Karpas-422 (cell line): ENCODE measurements around the gene PLA2G4E. TPM values are rescaled to one million over a fixed set of nuclear protein-coding genes. Genes with fewer than 3 reads are reported as not detected.

Experiments
- DNase-seq: peaks from one replicate; pipeline ENCODE4 v3.0.0-alpha.2; 2015
- H2AFZ ChIP-seq: fragments of 200-600 bp; sonication (generic); 2 replicates; pipeline ENCODE4 v1.6.1; 2014; ENCODE audit warnings: antibody characterized with exemption, low read length, mixed read lengths
- H3K27ac ChIP-seq: fragments of 200-600 bp; sonication (generic); 2 replicates; pipeline ENCODE4 v1.5.1; 2014; ENCODE audit warnings: mild to moderate bottlenecking, low read length, moderate library complexity
- H3K27me3 ChIP-seq: fragments of 200-600 bp; sonication (generic); 2 replicates; pipeline ENCODE4 v1.6.1; 2014; ENCODE audit warnings: low read length, mixed read lengths
- H3K36me3 ChIP-seq: fragments of 200-600 bp; sonication (generic); 2 replicates; pipeline ENCODE4 v1.6.1; 2014; ENCODE audit warnings: low read length, mixed read lengths; ENCODE audit not compliant: insufficient read depth
- H3K4me1 ChIP-seq: fragments of 200-600 bp; sonication (generic); 2 replicates; pipeline ENCODE4 v1.6.1; 2014; ENCODE audit warnings: mild to moderate bottlenecking, low read length, mixed read lengths
- H3K4me2 ChIP-seq: fragments of 200-600 bp; sonication (generic); 2 replicates; pipeline ENCODE4 v1.6.1; 2014; ENCODE audit warnings: low read length, low read depth, mild to moderate bottlenecking; ENCODE audit not compliant: poor library complexity, severe bottlenecking
- H3K4me3 ChIP-seq: fragments of 200-600 bp; sonication (generic); 2 replicates; pipeline ENCODE4 v1.5.1; 2014; ENCODE audit warnings: mild to moderate bottlenecking, antibody characterized with exemption, low read length, mixed read lengths
- H3K79me2 ChIP-seq: fragments of 200-600 bp; sonication (generic); 2 replicates; pipeline ENCODE4 v1.6.1; 2014; ENCODE audit warnings: mild to moderate bottlenecking, low read length, mixed read lengths
- H3K9ac ChIP-seq: fragments of 200-600 bp; sonication (generic); 2 replicates; pipeline ENCODE4 v1.6.0; 2014; ENCODE audit warnings: low read length
- H3K9me2 ChIP-seq: fragments of 200-600 bp; sonication (generic), shearing (Covaris generic); replicated peaks from 2 replicates; pipeline ENCODE4 v1.6.0; 2014; ENCODE audit warnings: mild to moderate bottlenecking, low read length, moderate library complexity; ENCODE audit not compliant: insufficient read depth
- H3K9me3 ChIP-seq: fragments of 300-700, 200-600 bp; sonication (generic); 2 replicates; pipeline ENCODE4 v1.6.1; 2014; ENCODE audit warnings: low read length, mixed read lengths
- H4K20me1 ChIP-seq: fragments of 200-600 bp; sonication (generic); 2 replicates; pipeline ENCODE4 v1.6.1; 2014; ENCODE audit warnings: mild to moderate bottlenecking, antibody characterized with exemption, low read length, low read depth; ENCODE audit not compliant: insufficient read depth
- total RNA-seq: library from RNA; depleted of rRNA; stranded (reverse); fragments of >200 nt; shearing (Covaris generic); gene quantifications from 2 replicates; pipeline ENCODE4 v1.2.3, GENCODE V29; 2014; ENCODE audit warnings: low replicate concordance

PLA2G4E gene
- total RNA-seq, 1 experiment from 2014 or later = not detected

- Histone ChIP-seq H4K20me1 (no peaks in the 10 kb centered on the region), H3K4me1 (peaks cover 8% of the 10 kb centered on the region), H3K27me3 (0 out of 2 replicates have a peak, but pooled peaks cover 3% of the 10 kb centered on the region), H3K27ac (no peak overlapping the region), H3K4me3 (no peak overlapping the region), H3K9ac (no peak overlapping the region), H3K9me3 (peaks cover 3% of the 10 kb centered on the region; the same call in 1 of the 2 replicates), H2AFZ (no peak overlapping the region), H3K36me3 (no peaks in the 10 kb centered on the region), H3K79me2 (no peaks in the 10 kb centered on the region), H3K4me2 (no peak overlapping the region), H3K9me2 (no peaks in the 10 kb centered on the region)
- DNase-seq = no peak
Observed at GRCh38 chr15:42065033-42065432, 44.2 kb upstream of the PLA2G4E start.

GRCh38 chr15:42064271-42064670, 43.4 kb upstream of the PLA2G4E start:
- Histone ChIP-seq H3K27me3 (0 out of 2 replicates have a peak, but pooled peaks cover 3% of the 10 kb centered on the region), H3K4me1 (peaks cover 8% of the 10 kb centered on the region), H3K27ac (no peak overlapping the region), H3K9me3 (peaks cover 3% of the 10 kb centered on the region; the same call in 1 of the 2 replicates), H3K4me2 (no peak overlapping the region), H3K79me2 (no peaks in the 10 kb centered on the region), H3K4me3 (no peak overlapping the region), H3K9me2 (no peaks in the 10 kb centered on the region), H4K20me1 (no peaks in the 10 kb centered on the region), H3K9ac (no peak overlapping the region), H2AFZ (no peak overlapping the region), H3K36me3 (no peaks in the 10 kb centered on the region)
- no peak for DNase-seq

- no peak overlapping the region for H2AFZ ChIP-seq
- H3K27me3 ChIP-seq = 0 out of 2 replicates have a peak, but pooled peaks cover 3% of the 10 kb centered on the region
- H3K79me2 ChIP-seq = no peaks in the 10 kb centered on the region
- no peak overlapping the region for H3K9ac ChIP-seq
- peaks cover 8% of the 10 kb centered on the region for H3K4me1 ChIP-seq
- no peak overlapping the region for H3K4me3 ChIP-seq
- no peak for DNase-seq
- H3K4me2 ChIP-seq = no peak overlapping the region
- no peaks in the 10 kb centered on the region for H3K36me3 ChIP-seq
- no peaks in the 10 kb centered on the region for H4K20me1 ChIP-seq
- no peak overlapping the region for H3K27ac ChIP-seq
- H3K9me2 ChIP-seq = no peaks in the 10 kb centered on the region
- H3K9me3 ChIP-seq = peaks cover 3% of the 10 kb centered on the region; the same call in 1 of the 2 replicates
Observed at GRCh38 chr15:42063122-42063848, 42.4 kb upstream of the PLA2G4E start.

GRCh38 chr15:42062284-42062806, 41.5 kb upstream of the PLA2G4E start:
- no peak overlapping the region for H3K4me3 ChIP-seq
- H3K27ac ChIP-seq = no peak overlapping the region
- no peak for DNase-seq
- H3K9me3 ChIP-seq = no peaks in the 10 kb centered on the region
- H3K9me2 ChIP-seq = no peaks in the 10 kb centered on the region
- H3K4me1 ChIP-seq = peaks cover 8% of the 10 kb centered on the region
- no peak overlapping the region for H3K4me2 ChIP-seq
- no peaks in the 10 kb centered on the region for H3K79me2 ChIP-seq
- 0 out of 2 replicates have a peak, but pooled peaks cover 3% of the 10 kb centered on the region for H3K27me3 ChIP-seq
- no peak overlapping the region for H3K9ac ChIP-seq
- no peaks in the 10 kb centered on the region for H3K36me3 ChIP-seq
- H4K20me1 ChIP-seq = no peaks in the 10 kb centered on the region
- H2AFZ ChIP-seq = no peak overlapping the region

GRCh38 chr15:42060797-42061196, 40.0 kb upstream of the PLA2G4E start:
- H3K9ac ChIP-seq = no peak overlapping the region
- DNase-seq = no peak
- H3K9me3 ChIP-seq = no peaks in the 10 kb centered on the region
- H3K4me2 ChIP-seq = no peak overlapping the region
- H4K20me1 ChIP-seq = no peaks in the 10 kb centered on the region
- no peaks in the 10 kb centered on the region for H3K9me2 ChIP-seq
- H3K4me1 ChIP-seq = peaks cover 8% of the 10 kb centered on the region
- H2AFZ ChIP-seq = no peak overlapping the region
- no peaks in the 10 kb centered on the region for H3K79me2 ChIP-seq
- no peak overlapping the region for H3K27ac ChIP-seq
- 0 out of 2 replicates have a peak, but pooled peaks cover 3% of the 10 kb centered on the region for H3K27me3 ChIP-seq
- no peak overlapping the region for H3K4me3 ChIP-seq
- H3K36me3 ChIP-seq = no peaks in the 10 kb centered on the region

- Histone ChIP-seq H3K4me2 (no peak overlapping the region), H2AFZ (no peak overlapping the region)
- DNase-seq = no peak
Observed at GRCh38 chr15:42060477-42060763, 39.6 kb upstream of the PLA2G4E start.

GRCh38 chr15:42059661-42060476, 39.0 kb upstream of the PLA2G4E start:
- Histone ChIP-seq H3K9ac (no peak overlapping the region), H2AFZ (no peak overlapping the region), H3K36me3 (no peaks in the 10 kb centered on the region), H3K4me2 (no peak overlapping the region), H3K4me1 (peaks cover under 1% of the 10 kb centered on the region), H3K27ac (no peak overlapping the region), H3K9me2 (no peaks in the 10 kb centered on the region), H3K9me3 (no peaks in the 10 kb centered on the region), H4K20me1 (no peaks in the 10 kb centered on the region), H3K79me2 (no peaks in the 10 kb centered on the region), H3K4me3 (no peak overlapping the region), H3K27me3 (0 out of 2 replicates have a peak, but pooled peaks cover 3% of the 10 kb centered on the region)
- DNase-seq = peak; percentile 85

More at GRCh38 chr15:42060477-42060763, 39.6 kb upstream of the PLA2G4E start:
- Histone ChIP-seq H3K79me2 (no peaks in the 10 kb centered on the region), H3K4me1 (peaks cover 6% of the 10 kb centered on the region), H3K9me3 (no peaks in the 10 kb centered on the region), H3K4me3 (no peak overlapping the region), H3K27me3 (0 out of 2 replicates have a peak, but pooled peaks cover 3% of the 10 kb centered on the region), H3K27ac (no peak overlapping the region), H3K9ac (no peak overlapping the region), H3K9me2 (no peaks in the 10 kb centered on the region), H3K36me3 (no peaks in the 10 kb centered on the region), H4K20me1 (no peaks in the 10 kb centered on the region)

GRCh38 chr15:42058791-42059190, 37.9 kb upstream of the PLA2G4E start:
- H3K27me3 ChIP-seq = 0 out of 2 replicates have a peak, but pooled peaks cover 3% of the 10 kb centered on the region
- H3K4me1 ChIP-seq = no peaks in the 10 kb centered on the region
- no peak overlapping the region for H2AFZ ChIP-seq
- H3K36me3 ChIP-seq = no peaks in the 10 kb centered on the region
- H3K4me2 ChIP-seq = no peak overlapping the region
- no peak overlapping the region for H3K4me3 ChIP-seq
- no peak overlapping the region for H3K9ac ChIP-seq
- no peaks in the 10 kb centered on the region for H3K9me2 ChIP-seq
- H3K9me3 ChIP-seq = no peaks in the 10 kb centered on the region
- no peak overlapping the region for H3K27ac ChIP-seq
- no peaks in the 10 kb centered on the region for H3K79me2 ChIP-seq
- DNase-seq = no peak
- no peaks in the 10 kb centered on the region for H4K20me1 ChIP-seq
